ENCODE data around the gene ACAD8.
"Not testable (repeated sequence)": the region's sequence is repeated elsewhere in the genome, so short reads cannot be mapped to it uniquely, and the experiment has no call there.

Gene ACAD8

GRCh38 chr11:134238956-134239355 lies 14.4 kb upstream of the ACAD8 start:
- no peak for DNase-seq (ENCODE audit: low read depth in 3 of 3)

GRCh38 chr11:134240592-134240991 lies 12.8 kb upstream of the ACAD8 start:
- no peak for DNase-seq (ENCODE audit: low read depth in 3 of 3)

GRCh38 chr11:134242376-134242775 lies 11.0 kb upstream of the ACAD8 start:
- DNase-seq (ENCODE audit: low read depth in 3 of 3) = no peak

- DNase-seq (ENCODE audit: low read depth in 3 of 3) = no peak
These were observed 9.5 kb upstream of the ACAD8 start for GRCh38 chr11:134243913-134244312.

GRCh38 chr11:134244593-134244992 lies 8.8 kb upstream of the ACAD8 start:
- DNase-seq (ENCODE audit: low read depth in 3 of 3) = no peak

- no peak for DNase-seq (ENCODE audit: low read depth in 3 of 3)
These were observed 7.9 kb upstream of the ACAD8 start for GRCh38 chr11:134245434-134245833.

- DNase-seq (ENCODE audit: low read depth in 3 of 3) = no peak
These were observed 7.3 kb upstream of the ACAD8 start for GRCh38 chr11:134246100-134246499.

GRCh38 chr11:134246678-134247077 lies 6.7 kb upstream of the ACAD8 start:
- no peak for DNase-seq (ENCODE audit: low read depth in 3 of 3)

- DNase-seq (ENCODE audit: low read depth in 3 of 3) = no peak
These were observed 4.4 kb upstream of the ACAD8 start for GRCh38 chr11:134248910-134249480.

GRCh38 chr11:134250246-134250645 lies 3.1 kb upstream of the ACAD8 start:
- DNase-seq (ENCODE audit: low read depth in 3 of 3) = no peak

GRCh38 chr11:134250675-134251074 lies 2.7 kb upstream of the ACAD8 start:
- no peak for DNase-seq (ENCODE audit: low read depth in 3 of 3)

- DNase-seq (ENCODE audit: low read depth in 3 of 3) = no peak
These were observed 801 bp upstream of the ACAD8 start for GRCh38 chr11:134252346-134253187.

GRCh38 chr11:134254433-134255183 lies 1.2 kb downstream of the ACAD8 start:
- DNase-seq (ENCODE audit: low read depth in 3 of 3) = no peak

GRCh38 chr11:134255184-134255561 lies 1.8 kb downstream of the ACAD8 start:
- not testable (repeated sequence) for DNase-seq (ENCODE audit: low read depth in 3 of 3)

- DNase-seq (ENCODE audit: low read depth in 3 of 3) = no peak
These were observed 3.7 kb downstream of the ACAD8 start for GRCh38 chr11:134257101-134257500.

GRCh38 chr11:134258577-134258976 lies 5.2 kb downstream of the ACAD8 start:
- DNase-seq (ENCODE audit: low read depth in 3 of 3) = no peak

GRCh38 chr11:134260503-134260902 lies 7.1 kb downstream of the ACAD8 start:
- no peak for DNase-seq (ENCODE audit: low read depth in 3 of 3)

- no peak for DNase-seq (ENCODE audit: low read depth in 3 of 3)
These were observed 7.6 kb downstream of the ACAD8 start for GRCh38 chr11:134260983-134261382.

GRCh38 chr11:134261626-134262488 lies 8.5 kb downstream of the ACAD8 start:
- no peak for DNase-seq (ENCODE audit: low read depth in 3 of 3)

- no peak for DNase-seq (ENCODE audit: low read depth in 3 of 3)
These were observed 11.8 kb downstream of the ACAD8 start for GRCh38 chr11:134264966-134265764.

GRCh38 chr11:134266440-134266839 lies 13.1 kb downstream of the ACAD8 start:
- no peak for DNase-seq (ENCODE audit: low read depth in 3 of 3)

Measured in stimulated activated CD4-positive, alpha-beta T cell treated with anti-CD3 and anti-CD28 coated beads, TNF-alpha, amount 100 ng/mL, for 4 hours (primary cell).